ENCODE results near the gene MTPN.

MTPN gene

DNA sequence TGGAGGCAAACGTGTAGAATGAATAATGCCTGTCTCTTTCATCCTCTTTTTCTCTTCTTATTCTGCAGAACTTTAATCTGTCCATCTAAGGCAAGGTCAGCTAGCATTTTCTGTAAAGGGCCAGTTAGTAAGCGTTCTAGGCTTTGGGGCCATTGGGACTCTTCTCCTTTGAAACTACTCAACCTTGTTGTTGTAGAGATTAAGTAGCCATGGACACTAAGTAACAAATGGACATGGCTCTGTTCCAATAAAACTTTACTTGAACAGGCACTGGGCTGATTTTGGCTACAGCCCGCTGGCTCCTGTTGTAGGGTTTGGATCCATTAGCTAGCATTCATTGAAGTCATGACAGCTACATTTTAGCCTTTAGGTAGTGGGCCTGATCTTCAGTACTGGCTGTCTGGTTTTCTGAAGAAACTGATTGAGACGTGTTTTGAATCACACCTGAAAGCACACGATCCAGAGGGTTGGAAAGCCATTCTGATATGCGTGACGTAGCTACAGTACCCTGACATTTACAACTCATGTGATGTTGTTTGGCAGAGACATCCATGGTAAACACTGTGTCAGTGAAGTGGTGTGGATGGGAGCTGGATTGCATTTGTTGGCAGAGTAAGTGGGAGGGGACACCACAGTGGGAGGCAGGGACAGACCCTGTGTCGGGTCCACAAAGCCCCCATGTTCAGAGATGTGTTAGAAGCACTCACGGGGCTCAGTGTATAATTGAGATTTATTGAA lies 92.5 kb downstream of the MTPN start:
- DNase-seq (ENCODE audit: low spot score) = no peak

DNA sequence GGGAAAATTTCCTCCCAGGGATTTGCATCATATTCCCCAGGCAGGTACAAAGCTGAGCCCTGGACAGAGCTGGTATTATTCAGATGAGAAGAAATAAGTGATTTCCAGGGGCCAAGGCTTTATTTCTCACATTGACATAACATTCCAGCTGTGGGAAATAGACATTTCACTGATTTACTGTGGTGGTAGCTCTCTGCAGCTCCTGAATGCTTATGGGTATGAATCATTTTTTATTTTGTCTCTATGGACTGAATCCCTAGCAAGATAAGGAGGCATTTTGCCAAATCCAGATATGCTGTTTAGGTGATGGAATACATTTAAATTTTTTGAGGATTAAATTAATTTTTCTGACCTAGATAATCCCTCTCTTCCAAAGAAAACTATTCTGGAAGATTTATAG lies 97.9 kb downstream of the MTPN start:
- DNase-seq (ENCODE audit: low spot score) = no peak

DNA sequence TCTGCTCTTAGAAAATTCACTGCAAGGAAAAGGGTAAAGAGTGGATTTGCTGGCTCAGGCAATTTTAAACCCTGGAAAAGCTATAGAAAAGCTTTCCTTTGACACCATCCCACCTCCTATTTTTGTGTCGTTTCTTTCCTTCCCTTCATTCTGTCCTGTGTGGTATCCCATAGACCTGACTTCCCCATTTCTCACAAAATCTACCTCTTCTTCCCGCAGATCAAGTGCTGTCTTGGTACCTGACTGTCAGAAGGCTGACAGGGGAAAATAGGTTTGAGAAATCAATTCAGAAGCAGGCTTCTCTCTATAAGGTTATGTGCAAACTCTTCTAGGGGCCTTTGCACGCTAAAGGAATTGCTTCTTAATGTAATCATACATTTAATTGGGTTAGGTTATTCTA lies 98.9 kb downstream of the MTPN start:
- no peak for DNase-seq (ENCODE audit: low spot score)

DNA sequence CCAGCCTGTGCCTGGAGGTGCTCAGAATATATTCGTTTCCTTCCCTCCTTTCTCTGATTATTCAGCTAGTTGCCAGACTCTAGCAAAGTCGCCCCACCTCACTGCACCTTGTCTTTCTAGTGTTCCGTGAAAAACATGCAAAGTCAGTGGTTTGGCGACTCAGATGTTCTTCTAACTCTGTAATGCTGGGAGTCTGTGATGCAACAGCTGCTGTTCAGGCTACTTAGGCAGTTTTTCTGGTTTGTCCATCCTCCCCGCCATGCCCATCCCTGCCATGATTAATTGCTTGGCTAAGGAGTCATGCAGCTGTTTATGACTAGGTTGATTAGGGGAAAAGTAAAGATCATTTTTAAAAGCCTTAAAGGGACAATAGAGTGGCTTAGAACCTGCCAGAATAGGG lies 99.4 kb downstream of the MTPN start:
- no peak for DNase-seq (ENCODE audit: low spot score)

All from hematopoietic multipotent progenitor cell treated with erythropoietin and hydrocortisone succinate and interleukin-3 and kit ligand, for 15 days (in vitro differentiated cells).